ENCODE measurements around the gene HHEX. TPM values are rescaled to one million over a fixed set of nuclear protein-coding genes. Genes with fewer than 3 reads are reported as not detected.

Gene HHEX
- total and polyA plus RNA-seq, 2 donors: 6.7 to 15.3 TPM

DNA sequence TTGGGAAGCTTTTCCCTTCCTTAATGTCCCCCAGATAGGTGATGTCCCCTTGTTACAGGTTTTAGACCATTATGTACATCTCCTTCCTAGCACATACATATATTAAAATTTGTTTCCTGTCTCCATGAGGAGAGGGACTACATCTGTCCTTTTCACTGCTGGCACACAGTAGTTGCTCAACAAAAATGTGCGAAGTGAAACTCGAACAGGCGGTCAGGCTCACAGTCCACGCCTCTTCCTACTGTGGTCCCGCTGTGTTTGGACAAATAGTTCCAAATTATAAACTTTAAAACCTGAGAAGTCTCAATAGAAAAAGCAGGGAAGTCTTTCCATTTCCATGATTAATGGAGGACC lies 1.2 kb upstream of the HHEX start:
- no peak for DNase-seq (ENCODE audit: extremely low spot score)
- peaks cover 2% of the 10 kb centered on the region for H3K4me1 ChIP-seq (ENCODE audit: insufficient read depth)
- H3K4me3 ChIP-seq (ENCODE audit: low read depth, low read length): peak overlapping the region; percentile 65
- peaks cover 2% of the 10 kb centered on the region for H3K36me3 ChIP-seq (ENCODE audit: insufficient read depth)
- H3K27ac ChIP-seq (ENCODE audit: low read depth): no peak overlapping the region
- 51% methylated on average over 5 of the region's 5 CpGs for WGBS

DNA sequence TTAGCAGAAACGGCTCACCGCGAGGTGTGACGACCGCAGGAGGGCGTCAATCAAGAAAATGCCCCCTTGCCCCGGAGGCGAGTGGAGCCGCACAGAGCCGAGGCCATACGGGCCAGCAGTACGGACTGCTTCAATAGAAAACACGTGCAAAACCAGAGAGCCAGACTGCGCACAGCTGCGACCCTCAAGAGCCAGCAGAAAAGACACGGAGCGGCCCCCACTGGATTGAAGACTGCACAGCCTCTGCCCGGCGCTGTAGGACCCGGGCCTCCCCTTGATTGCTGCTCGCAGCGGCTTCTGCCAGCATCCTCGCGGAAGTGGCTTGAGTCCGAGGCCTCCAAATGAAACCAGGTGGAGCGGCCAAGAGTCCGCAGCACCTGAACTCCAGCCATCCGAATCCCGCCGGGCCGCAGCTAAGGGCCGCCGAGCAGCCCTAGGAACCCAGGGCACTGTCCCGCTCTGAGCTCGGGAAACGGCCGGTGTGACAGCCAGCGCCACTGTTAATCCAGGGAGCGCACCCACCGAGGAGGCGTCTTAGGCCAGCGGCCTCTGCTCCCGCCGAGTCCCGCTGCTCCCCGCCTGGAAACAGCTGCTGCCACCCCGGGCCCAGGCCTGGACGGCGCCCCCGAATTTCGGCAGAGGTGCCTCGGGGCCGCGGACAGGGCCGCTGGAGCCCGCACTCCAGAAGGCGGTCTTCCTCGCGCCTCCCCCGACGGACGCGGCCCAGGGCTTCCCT lies 660 bp upstream of the HHEX start:
- no peak for DNase-seq (ENCODE audit: extremely low spot score)

DNA sequence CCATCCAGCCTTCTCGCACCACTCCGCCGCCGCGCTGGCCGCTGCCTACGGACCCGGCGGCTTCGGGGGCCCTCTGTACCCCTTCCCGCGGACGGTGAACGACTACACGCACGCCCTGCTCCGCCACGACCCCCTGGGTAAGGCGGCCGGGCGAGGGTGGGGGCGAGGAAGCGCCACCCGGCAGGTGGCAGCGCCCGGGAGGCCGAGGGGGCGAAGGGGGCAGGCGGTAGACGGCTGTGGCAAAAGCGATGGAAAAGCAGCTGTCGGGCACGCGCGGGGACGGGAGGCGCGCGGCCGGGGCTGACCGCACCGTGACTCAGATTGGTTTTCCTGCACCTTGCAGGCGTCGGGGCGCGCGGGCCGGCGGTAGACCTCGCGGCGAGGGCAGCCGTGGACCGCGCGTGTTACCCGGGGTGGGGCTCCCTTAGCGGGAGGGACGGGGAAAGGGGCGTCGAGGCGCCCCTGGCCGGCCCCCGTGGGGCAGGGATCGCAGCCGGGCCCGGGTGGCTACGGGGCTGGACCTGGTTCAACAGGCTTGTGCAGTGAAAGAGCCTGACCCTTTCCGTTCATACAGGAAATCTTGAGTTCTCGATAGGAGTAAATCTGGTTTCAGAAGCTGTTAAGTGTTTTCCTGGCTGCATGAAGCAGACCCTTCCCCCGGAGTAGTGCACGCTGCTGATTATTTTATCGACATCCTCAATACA lies 608 bp downstream of the HHEX start:
- Histone ChIP-seq H3K27ac (ENCODE audit: low read depth) (peak overlapping the region; percentile 79), H3K4me1 (ENCODE audit: insufficient read depth) (peaks cover 2% of the 10 kb centered on the region), H3K4me3 (ENCODE audit: low read depth, low read length) (peak overlapping the region; percentile 65), H3K36me3 (ENCODE audit: insufficient read depth) (peaks cover 2% of the 10 kb centered on the region)
- 3% methylated on average over 73 of the region's 73 CpGs for WGBS
- DNase-seq (ENCODE audit: extremely low spot score): no peak

More for the DNA sequence above, 660 bp upstream of the HHEX start:
- H3K36me3 ChIP-seq (ENCODE audit: insufficient read depth): peaks cover 2% of the 10 kb centered on the region
- H3K27ac ChIP-seq (ENCODE audit: low read depth): no peak overlapping the region
- H3K4me3 ChIP-seq (ENCODE audit: low read depth, low read length): peak overlapping the region; percentile 65
- WGBS: 2% methylated on average over 63 of the region's 63 CpGs
- H3K4me1 ChIP-seq (ENCODE audit: insufficient read depth): peaks cover 2% of the 10 kb centered on the region

DNA sequence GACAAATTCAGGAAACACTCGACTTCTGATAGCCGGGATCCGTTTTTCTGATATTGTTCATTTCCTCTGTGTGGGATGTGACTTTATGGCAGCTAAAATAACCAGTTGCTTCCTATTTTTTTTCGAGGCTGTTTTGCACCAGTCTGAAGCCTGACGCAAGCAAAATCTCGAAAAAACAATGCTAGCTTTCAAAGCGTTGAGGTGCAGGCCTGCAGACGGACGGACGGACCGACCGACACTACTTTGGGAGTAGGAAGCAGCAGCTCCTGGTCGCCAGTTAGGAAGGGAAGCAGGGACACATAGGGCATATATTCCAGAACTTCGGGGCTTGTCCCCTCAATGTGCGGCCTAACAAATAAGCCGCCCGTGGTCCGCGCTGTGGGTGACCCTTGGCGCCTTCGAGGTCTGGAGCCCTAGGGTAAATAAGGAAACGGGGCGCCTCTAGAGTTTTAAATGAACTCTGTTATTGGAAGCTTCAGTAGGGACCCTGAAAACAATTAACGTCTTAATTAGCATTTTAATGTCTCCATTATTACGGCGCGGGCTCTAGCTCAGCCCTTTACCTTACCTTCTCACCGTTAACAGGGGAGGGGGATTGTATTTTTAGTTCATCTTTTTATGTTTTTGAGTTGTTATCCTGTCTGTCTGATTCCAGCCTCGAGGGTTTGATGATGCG lies 1.3 kb downstream of the HHEX start:
- Histone ChIP-seq H3K27ac (ENCODE audit: low read depth) (no peak overlapping the region), H3K4me3 (ENCODE audit: low read depth, low read length) (no peak overlapping the region), H3K36me3 (ENCODE audit: insufficient read depth) (peaks cover 2% of the 10 kb centered on the region), H3K4me1 (ENCODE audit: insufficient read depth) (peaks cover 3% of the 10 kb centered on the region)
- 56% methylated on average over 30 of the region's 30 CpGs for WGBS
- DNase-seq (ENCODE audit: extremely low spot score): no peak

DNA sequence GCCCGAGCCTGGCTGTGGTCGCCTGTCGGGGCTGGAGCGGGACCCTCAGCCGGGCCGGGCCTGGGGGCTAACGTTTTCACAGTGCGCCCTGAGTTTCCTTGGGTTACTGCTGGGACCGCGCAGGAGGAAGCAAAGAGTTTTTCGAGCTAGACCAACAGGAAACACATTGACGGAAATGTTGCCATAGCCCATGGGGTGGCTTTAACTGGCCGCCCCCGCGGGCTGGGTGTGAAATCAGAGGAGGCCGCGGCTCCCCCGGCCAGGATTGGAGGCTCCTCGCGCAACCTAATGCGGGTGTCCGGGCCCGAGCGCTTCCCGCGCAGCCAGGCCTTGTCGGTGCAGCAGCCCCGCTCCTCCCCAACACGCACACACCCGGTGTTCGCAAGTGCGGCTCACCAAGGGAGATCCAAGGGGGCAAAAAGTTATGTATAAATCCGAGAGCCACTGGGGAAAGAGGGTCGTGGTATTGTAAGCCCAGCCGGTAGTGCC lies 1.9 kb downstream of the HHEX start:
- Histone ChIP-seq H3K4me3 (ENCODE audit: low read depth, low read length) (no peak overlapping the region), H3K4me1 (ENCODE audit: insufficient read depth) (peaks cover 3% of the 10 kb centered on the region), H3K36me3 (ENCODE audit: insufficient read depth) (peaks cover 2% of the 10 kb centered on the region), H3K27ac (ENCODE audit: low read depth) (no peak overlapping the region)
- WGBS: 46% methylated on average over 35 of the region's 35 CpGs
- DNase-seq (ENCODE audit: extremely low spot score): no peak

DNA sequence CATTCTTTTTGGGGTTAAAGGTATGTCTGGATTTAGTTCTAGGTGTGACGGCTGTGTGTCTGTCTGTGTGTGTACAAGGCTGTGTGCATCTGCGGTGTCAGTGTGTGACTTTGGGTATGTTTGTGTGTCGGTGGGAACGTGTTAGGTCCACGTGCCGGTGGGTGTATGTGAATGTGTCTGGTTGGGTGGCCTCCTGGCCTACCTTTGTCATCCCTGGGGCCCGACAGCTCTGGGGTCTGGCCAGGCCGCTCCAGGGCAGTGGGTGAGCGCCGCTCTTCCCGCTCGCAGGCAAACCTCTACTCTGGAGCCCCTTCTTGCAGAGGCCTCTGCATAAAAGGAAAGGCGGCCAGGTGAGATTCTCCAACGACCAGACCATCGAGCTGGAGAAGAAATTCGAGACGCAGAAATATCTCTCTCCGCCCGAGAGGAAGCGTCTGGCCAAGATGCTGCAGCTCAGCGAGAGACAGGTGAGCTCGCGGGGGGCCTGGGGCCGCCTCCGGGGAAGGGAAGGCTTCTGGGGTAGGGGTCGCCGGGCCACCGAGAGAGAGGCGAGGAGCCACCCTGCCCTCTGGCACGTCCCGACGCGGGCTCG lies 2.4 kb downstream of the HHEX start:
- peaks cover 2% of the 10 kb centered on the region for H3K36me3 ChIP-seq (ENCODE audit: insufficient read depth)
- DNase-seq (ENCODE audit: extremely low spot score): no peak
- no peak overlapping the region for H3K4me3 ChIP-seq (ENCODE audit: low read depth, low read length)
- H3K4me1 ChIP-seq (ENCODE audit: insufficient read depth): peaks cover 3% of the 10 kb centered on the region
- 45% methylated on average over 34 of the region's 34 CpGs for WGBS
- peak overlapping the region; percentile 14 for H3K27ac ChIP-seq (ENCODE audit: low read depth)

DNA sequence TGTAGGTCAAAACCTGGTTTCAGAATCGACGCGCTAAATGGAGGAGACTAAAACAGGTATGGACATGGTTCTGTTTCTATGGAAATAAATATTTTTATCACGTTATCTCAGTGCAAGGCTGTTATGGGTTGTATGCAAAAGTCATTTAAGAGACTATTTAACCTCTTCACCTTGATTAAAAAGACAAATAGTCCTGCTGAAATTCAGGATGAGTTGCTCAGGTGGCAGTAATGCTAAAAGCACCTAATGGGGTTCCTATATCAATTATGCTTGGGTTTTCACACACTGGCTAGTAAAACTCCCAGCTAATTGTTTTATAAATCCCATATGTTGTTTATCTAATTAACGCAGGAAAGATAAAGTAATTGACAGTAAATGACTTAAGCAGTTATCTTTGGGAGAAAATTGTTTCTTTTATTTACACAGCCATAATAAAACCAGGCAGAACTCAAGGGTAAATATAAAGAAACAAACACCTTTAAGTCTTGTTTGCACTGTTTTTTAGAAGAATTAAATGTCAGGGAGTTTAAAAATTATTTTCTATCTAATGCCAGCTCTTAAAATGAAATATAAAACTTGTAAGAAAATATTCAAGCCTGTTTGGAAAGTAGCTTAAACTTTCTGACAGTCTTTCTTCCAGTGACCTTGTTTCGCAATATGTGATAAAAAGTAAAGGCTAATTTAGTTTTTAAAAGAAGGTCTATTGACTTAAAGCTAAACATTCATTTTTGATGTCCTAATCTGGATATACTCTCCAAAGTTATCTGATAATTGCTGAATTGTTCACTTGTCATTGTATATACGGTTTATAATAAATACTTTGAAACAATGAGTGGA lies 3.2 kb downstream of the HHEX start:
- 52% methylated on average over 7 of the region's 7 CpGs for WGBS
- H3K36me3 ChIP-seq (ENCODE audit: insufficient read depth): peaks cover 2% of the 10 kb centered on the region
- DNase-seq (ENCODE audit: extremely low spot score): no peak
- no peak overlapping the region for H3K27ac ChIP-seq (ENCODE audit: low read depth)
- peaks cover 3% of the 10 kb centered on the region for H3K4me1 ChIP-seq (ENCODE audit: insufficient read depth)
- H3K4me3 ChIP-seq (ENCODE audit: low read depth, low read length): no peak overlapping the region

DNA sequence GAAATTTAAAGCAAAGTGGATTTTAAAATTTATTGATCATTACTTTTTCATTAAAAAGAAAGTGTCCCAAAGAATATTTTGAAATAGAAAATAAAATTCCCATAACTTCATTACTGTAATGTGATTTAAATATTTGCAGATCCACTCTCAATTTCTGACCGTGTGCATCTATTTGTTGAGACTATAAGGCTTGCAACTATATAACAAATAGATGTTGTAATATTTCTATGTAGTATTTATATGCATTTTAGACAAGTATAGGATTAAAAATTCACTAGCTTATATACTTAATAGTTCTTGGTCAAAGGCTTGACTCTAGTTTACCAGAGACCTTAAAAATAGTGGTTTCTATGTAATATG lies 3.8 kb downstream of the HHEX start:
- 68% methylated on average over 1 of the region's 1 CpG for WGBS
- DNase-seq (ENCODE audit: extremely low spot score): no peak
- peaks cover 3% of the 10 kb centered on the region for H3K4me1 ChIP-seq (ENCODE audit: insufficient read depth)

DNA sequence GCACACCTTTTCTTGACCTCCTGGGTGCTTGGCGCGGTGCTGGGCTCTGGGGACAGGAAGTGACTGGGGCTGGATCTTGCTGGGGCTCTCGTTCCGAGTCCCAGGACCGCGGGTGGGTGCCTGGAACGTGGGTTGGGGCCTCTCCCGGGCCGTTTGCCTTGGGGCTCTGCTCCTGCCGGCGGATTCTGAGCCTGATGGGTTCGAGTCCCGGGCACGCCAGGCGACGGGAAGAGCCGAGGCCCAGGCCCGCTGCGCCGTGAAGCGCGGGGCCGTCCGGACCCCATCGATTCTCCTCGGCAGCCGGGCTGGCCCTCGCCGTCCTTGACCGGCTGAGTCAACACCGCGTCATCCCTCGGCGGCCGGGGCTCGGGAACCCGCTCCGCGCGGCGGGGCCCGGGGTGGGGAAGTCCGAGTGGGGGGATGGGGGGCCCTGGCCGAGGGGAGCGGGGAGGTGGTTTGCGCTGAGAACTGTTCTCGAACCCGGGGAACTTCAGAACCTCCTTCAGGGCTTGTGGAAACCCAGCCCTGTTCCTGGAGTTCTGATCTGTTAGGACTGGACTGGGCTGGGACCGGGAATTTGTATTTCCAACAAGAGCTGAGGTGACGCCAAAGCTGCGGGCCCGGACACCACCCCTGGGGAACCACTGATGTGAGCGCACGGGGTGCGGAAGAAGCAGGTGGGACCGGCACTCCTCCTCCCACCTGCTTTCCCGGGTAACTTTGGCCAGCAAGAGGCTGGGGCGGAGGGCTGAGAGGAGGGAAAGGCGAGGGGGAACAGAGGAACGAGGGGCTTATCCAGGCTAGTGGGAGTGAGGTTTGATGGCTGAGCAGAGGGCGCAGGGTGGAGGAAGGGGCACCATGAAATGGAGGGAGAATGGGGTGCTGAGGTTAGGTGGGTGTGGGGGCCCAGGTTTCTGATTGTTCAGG lies 6.2 kb downstream of the HHEX start:
- no peak for DNase-seq (ENCODE audit: extremely low spot score)
- peaks cover 2% of the 10 kb centered on the region for H3K36me3 ChIP-seq (ENCODE audit: insufficient read depth)
- 37% methylated on average over 61 of the region's 61 CpGs for WGBS
- H3K27ac ChIP-seq (ENCODE audit: low read depth): no peak overlapping the region
- H3K4me1 ChIP-seq (ENCODE audit: insufficient read depth): peaks cover 2% of the 10 kb centered on the region
- H3K4me3 ChIP-seq (ENCODE audit: low read depth, low read length): no peak overlapping the region

More for the DNA sequence above, 3.8 kb downstream of the HHEX start:
- H3K27ac ChIP-seq (ENCODE audit: low read depth): no peak overlapping the region
- no peak overlapping the region for H3K4me3 ChIP-seq (ENCODE audit: low read depth, low read length)
- H3K36me3 ChIP-seq (ENCODE audit: insufficient read depth): peaks cover 2% of the 10 kb centered on the region

DNA sequence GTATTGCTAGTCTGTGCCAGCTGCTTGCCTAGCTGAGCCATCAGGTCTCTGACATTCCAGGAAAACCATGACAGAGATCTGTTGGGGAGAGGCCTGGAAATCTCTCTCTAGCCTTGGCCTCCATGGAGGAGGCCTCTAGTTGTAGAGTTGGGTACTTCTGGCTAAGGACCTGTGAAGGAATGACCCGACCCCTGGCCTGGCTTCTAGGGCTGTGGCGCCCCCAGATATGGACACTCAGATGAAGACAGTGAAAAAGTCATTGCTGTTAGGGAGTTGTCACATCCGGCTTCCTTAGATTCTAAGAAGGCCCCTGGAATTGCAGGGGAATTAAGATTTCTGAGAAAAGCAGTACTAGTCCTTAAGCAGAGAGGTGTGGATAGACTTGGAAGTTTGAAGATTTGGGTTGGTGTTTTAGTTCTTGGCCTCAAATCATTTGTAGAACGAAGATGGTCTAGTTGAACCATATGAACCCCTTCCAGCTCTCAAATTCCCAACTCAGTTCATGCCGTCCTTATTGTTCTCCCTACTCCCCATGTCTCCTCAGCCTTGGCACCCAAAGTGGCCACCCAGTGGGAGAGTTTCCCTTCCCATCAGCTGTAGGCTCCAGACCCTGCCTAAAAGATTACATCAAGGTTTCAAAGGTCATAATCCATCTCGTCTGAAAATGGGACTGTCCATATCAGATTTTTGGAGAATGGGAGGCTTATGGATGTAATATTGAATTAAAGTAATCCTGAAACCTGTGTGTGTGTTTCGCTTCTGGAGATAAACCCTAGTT lies 7.0 kb downstream of the HHEX start:
- 84% methylated on average over 7 of the region's 7 CpGs for WGBS
- H3K4me3 ChIP-seq (ENCODE audit: low read depth, low read length): no peak overlapping the region
- DNase-seq (ENCODE audit: extremely low spot score): no peak
- H3K4me1 ChIP-seq (ENCODE audit: insufficient read depth): peaks cover 2% of the 10 kb centered on the region
- peaks cover 2% of the 10 kb centered on the region for H3K36me3 ChIP-seq (ENCODE audit: insufficient read depth)
- H3K27ac ChIP-seq (ENCODE audit: low read depth): no peak overlapping the region

DNA sequence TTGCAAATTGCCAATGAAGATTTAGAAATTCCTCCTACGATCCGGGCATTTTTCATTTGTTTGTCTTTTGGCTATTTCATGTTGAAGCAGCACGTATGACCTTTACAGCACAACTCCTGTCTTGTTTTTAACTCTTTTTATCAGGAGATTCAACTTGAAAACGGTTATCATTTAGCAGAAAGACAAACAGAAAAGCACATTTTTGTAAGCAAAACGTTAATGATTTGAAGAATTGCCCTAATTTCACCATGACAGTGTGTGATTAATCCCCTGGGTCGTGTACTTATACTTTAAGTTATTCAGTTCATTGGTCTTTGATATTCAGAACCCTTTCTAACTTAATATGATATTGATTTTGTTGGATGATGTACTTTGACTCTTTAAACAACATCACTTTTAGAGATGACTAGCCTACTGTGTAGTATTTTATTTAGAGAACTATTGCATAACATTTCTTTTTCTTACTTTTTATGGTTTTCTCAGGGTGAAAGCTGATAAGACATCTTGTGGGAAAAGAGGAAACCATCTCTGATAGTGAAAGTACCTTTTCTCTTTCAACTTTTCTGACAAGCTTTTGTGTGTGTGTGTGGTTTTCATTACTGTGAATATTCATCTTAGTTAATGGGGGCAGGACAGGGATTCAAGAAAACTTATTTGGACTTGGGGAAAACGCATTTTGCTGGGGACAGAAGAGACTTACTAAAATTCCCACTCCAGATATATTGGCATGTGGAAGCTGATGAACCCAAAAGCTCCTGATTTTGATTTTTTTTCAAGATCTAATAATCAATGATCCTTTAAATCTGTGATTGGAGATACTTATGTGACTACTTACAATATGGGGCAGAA lies 8.1 kb downstream of the HHEX start:
- DNase-seq (ENCODE audit: extremely low spot score): no peak

More for the DNA sequence above, 8.1 kb downstream of the HHEX start:
- 57% methylated on average over 7 of the region's 7 CpGs for WGBS
- Histone ChIP-seq H3K36me3 (ENCODE audit: insufficient read depth) (no peaks in the 10 kb centered on the region), H3K4me1 (ENCODE audit: insufficient read depth) (peaks cover 2% of the 10 kb centered on the region), H3K4me3 (ENCODE audit: low read depth, low read length) (no peak overlapping the region), H3K27ac (ENCODE audit: low read depth) (no peak overlapping the region)

Data from urinary bladder (tissue), 4 donors.